Kidney epithelial cell (primary cell): ENCODE data around the gene NLK. TPM values are rescaled to one million over a fixed set of nuclear protein-coding genes. Genes with fewer than 3 reads are reported as not detected.

Experiments
- DNase-seq: peaks from one replicate; pipeline ENCODE4 v3.0.0-alpha.2; 2010; ENCODE audit warnings: low read depth
- H3K27me3 ChIP-seq: 2 replicates; pipeline ENCODE4 v1.6.0; 2011; ENCODE audit warnings: low read length; ENCODE audit not compliant: control insufficient read depth, insufficient read depth
- H3K36me3 ChIP-seq: 2 replicates; pipeline ENCODE4 v1.5.1; 2011; ENCODE audit warnings: low read length; ENCODE audit not compliant: control insufficient read depth, insufficient read depth
- H3K4me3 ChIP-seq: 2 replicates; pipeline ENCODE4 v1.5.1; 2011; ENCODE audit warnings: low read depth, mild to moderate bottlenecking, control low read depth, low read length
- CTCF ChIP-seq: IDR thresholded peaks from 2 replicates; pipeline ENCODE4 v1.5.1; 2011; ENCODE audit warnings: mild to moderate bottlenecking, moderate library complexity, low read length, control low read depth, inconsistent platforms; ENCODE audit not compliant: insufficient read depth, poor library complexity, severe bottlenecking
- total RNA-seq: library from RNA; depleted of rRNA; stranded (reverse); fragments of >200 nt; gene quantifications from 2 replicates; pipeline ENCODE4 v1.2.3, GENCODE V29; 2015

The NLK gene
- total RNA-seq, 1 donor from 2014 or later = 12.9 TPM

- no peak overlapping the region for H3K4me3 ChIP-seq
- no peak for TF ChIP-seq CTCF
- no peaks in the 10 kb centered on the region for H3K36me3 ChIP-seq
- H3K27me3 ChIP-seq = no peaks in the 10 kb centered on the region
- no peak for DNase-seq
Measured at GRCh38 chr17:28010406-28010805, 32.1 kb upstream of the NLK start.

- Histone ChIP-seq H3K4me3 (no peak overlapping the region), H3K27me3 (no peaks in the 10 kb centered on the region), H3K36me3 (no peaks in the 10 kb centered on the region)
- DNase-seq = no peak
- TF ChIP-seq CTCF = no peak
Measured at GRCh38 chr17:28018439-28019070, 23.9 kb upstream of the NLK start.

- H3K36me3 ChIP-seq = no peaks in the 10 kb centered on the region
- no peak for TF ChIP-seq CTCF
- H3K27me3 ChIP-seq = no peaks in the 10 kb centered on the region
- no peak overlapping the region for H3K4me3 ChIP-seq
- DNase-seq = no peak
Measured at GRCh38 chr17:28020515-28020914, 22.0 kb upstream of the NLK start.

DNA sequence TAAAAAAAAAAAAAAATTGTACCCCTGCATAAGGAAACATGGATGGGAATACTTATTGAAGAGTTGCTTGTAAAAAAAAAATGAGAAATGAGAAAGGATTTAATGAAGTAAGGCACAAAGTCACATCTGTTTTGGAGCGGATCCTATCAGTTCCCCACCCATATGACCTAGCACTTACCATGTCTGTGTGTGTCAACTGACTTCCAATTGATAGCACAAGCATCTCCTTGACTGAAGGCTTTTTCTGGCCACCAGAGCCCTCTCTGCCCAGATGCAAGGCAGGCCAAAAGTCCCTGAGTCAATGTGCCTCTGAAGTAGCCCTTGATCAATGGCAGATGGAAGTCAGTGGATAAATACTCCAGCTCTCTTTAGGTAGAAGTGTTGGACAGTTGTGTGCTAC, 13.4 kb upstream of the NLK start:
- no peak for DNase-seq
- H3K4me3 ChIP-seq = no peak overlapping the region
- no peaks in the 10 kb centered on the region for H3K36me3 ChIP-seq
- TF ChIP-seq CTCF = no peak
- H3K27me3 ChIP-seq = no peaks in the 10 kb centered on the region

- Histone ChIP-seq H3K4me3 (no peak overlapping the region), H3K36me3 (no peaks in the 10 kb centered on the region), H3K27me3 (no peaks in the 10 kb centered on the region)
- no peak for TF ChIP-seq CTCF
- DNase-seq = no peak
Measured at GRCh38 chr17:28030386-28030785, 12.1 kb upstream of the NLK start.

DNA sequence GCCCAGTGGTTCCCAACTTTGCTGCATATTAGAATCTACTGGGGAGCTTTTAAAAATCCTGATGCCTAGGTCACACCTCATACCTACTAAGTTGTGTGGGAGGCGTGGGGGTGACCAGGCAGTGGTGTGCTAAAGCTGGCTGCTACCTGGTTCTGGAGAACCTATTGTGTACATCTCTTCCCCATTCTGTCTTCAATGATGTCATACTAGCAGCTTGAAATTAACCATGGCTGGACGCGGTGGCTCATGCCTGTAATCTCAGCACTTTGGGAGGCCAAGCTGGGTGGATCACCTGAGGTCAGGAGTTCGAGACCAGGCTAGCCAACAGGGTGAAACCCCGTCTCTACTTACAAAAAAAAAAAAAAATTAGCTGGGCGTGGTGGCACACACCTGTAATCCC, 11.3 kb upstream of the NLK start:
- DNase-seq = no peak
- H3K4me3 ChIP-seq = no peak overlapping the region
- no peaks in the 10 kb centered on the region for H3K36me3 ChIP-seq
- no peaks in the 10 kb centered on the region for H3K27me3 ChIP-seq
- TF ChIP-seq CTCF = no peak
